PC-3 (cell line): Measurements from ENCODE around the gene MAU2. TPM values are rescaled to one million over a fixed set of nuclear protein-coding genes. Genes with fewer than 3 reads are reported as not detected.
"Not testable (repeated sequence)": the region's sequence is repeated elsewhere in the genome, so short reads cannot be mapped to it uniquely, and the experiment has no call there.

Source experiments
- ATAC-seq: fragments of 200-7000 bp; cut with Tn5 transposase; 2 replicates; pipeline ENCODE4 v1.9.1; 2020; ENCODE audit warnings: mild to moderate bottlenecking, moderate library complexity
- BruUV-seq: library from RNA; stranded (reverse); fragments of 400-500 nt; replicated peaks from 2 replicates; lab custom pipeline; 2021; lab: Mats Ljungman, UMichigan
- CTCF ChIA-PET: fragments of 300-600 bp; sonication (Branson Sonifier 250); formaldehyde crosslinking; loops from one replicate; lab custom pipeline; 2022; ENCODE audit warnings: antibody characterized with exemption; lab: Charles Lee
- POLR2A ChIA-PET: fragments of 300-600 bp; sonication (Branson Sonifier 250); formaldehyde crosslinking; loops from one replicate; lab custom pipeline; 2022; ENCODE audit warnings: antibody characterized with exemption; ENCODE audit not compliant: unreplicated experiment; lab: Charles Lee
- DNase-seq: peaks from one replicate; pipeline ENCODE4 v3.0.0-alpha.2; 2015
- H2AFZ ChIP-seq: fragments of 300-600 bp; sonication (generic); 2 replicates; pipeline ENCODE4 v1.6.0; 2016; ENCODE audit warnings: antibody characterized with exemption, low read length
- H3F3A ChIP-seq: fragments of 300-600 bp; sonication (generic); one replicate; pipeline ENCODE4 v1.6.0; 2017; ENCODE audit warnings: antibody characterized with exemption, low read length, control low read depth, mild to moderate bottlenecking; ENCODE audit not compliant: unreplicated experiment
- H3K27ac ChIP-seq: fragments of 300-600 bp; sonication (generic); 2 replicates; pipeline ENCODE4 v1.5.1; 2016; ENCODE audit warnings: mild to moderate bottlenecking, low read length
- H3K27me3 ChIP-seq: fragments of 300-600 bp; sonication (generic); 2 replicates; pipeline ENCODE4 v1.6.1; 2016; ENCODE audit warnings: low read length, mixed read lengths
- H3K36me3 ChIP-seq: fragments of 300-600 bp; sonication (generic); 2 replicates; pipeline ENCODE4 v1.6.1; 2016; ENCODE audit warnings: low read depth, mixed run types, low read length, mixed read lengths
- H3K4me1 ChIP-seq: fragments of 300-600 bp; sonication (generic); 2 replicates; pipeline ENCODE4 v1.5.1; 2016; ENCODE audit warnings: low read length; ENCODE audit not compliant: insufficient read depth
- H3K4me2 ChIP-seq: fragments of 300-600 bp; sonication (generic); 2 replicates; pipeline ENCODE4 v1.6.0; 2016; ENCODE audit warnings: low read length
- H3K4me3 ChIP-seq: fragments of 300-600 bp; sonication (generic); 2 replicates; pipeline ENCODE4 v1.5.1; 2016; ENCODE audit warnings: mild to moderate bottlenecking, low read length, mixed read lengths
- H3K79me2 ChIP-seq: fragments of 300-600 bp; sonication (generic); 2 replicates; pipeline ENCODE4 v1.6.1; 2017; ENCODE audit warnings: low read length, mixed read lengths
- H3K9ac ChIP-seq: fragments of 300-600 bp; sonication (generic); 2 replicates; pipeline ENCODE4 v1.6.0; 2016; ENCODE audit warnings: mild to moderate bottlenecking, low read length
- H3K9me2 ChIP-seq: fragments of 300-600 bp; sonication (generic); replicated peaks from 2 replicates; pipeline ENCODE4 v1.6.1; 2016; ENCODE audit warnings: mixed run types, low read length, mixed read lengths
- H3K9me3 ChIP-seq: fragments of 300-600 bp; sonication (generic); 2 replicates; pipeline ENCODE4 v1.6.1; 2016; ENCODE audit warnings: low read length, mixed read lengths
- H4K20me1 ChIP-seq: fragments of 300-600 bp; sonication (generic); 2 replicates; pipeline ENCODE4 v1.6.1; 2016; ENCODE audit warnings: low read length, mixed read lengths
- EZH2 ChIP-seq: fragments of 300-600 bp; sonication (generic); IDR thresholded peaks from one replicate; pipeline ENCODE4 v1.6.1; 2017; ENCODE audit warnings: antibody characterized with exemption, mild to moderate bottlenecking, low read length; ENCODE audit not compliant: unreplicated experiment
- EZH2phosphoT487 ChIP-seq: fragments of 300-600 bp; sonication (generic); IDR thresholded peaks from 2 replicates; pipeline ENCODE4 v1.6.1; 2018; ENCODE audit warnings: mild to moderate bottlenecking, antibody characterized with exemption, low read length, borderline replicate concordance
- intact Hi-C: fragments of 100-400 bp; cut with micrococcal nuclease; formaldehyde crosslinking; loops from 2 replicates; pipeline ENCODE4 v1.9.0; 2023
- total RNA-seq: library from RNA; depleted of rRNA; stranded (reverse); fragments of >200 nt; gene quantifications from 2 replicates; pipeline ENCODE4 v1.2.3, GENCODE V29; 2014
- TF ChIP-seq, protein P1 (sequence below): fragments of 300-600 bp; sonication (generic); conservative IDR thresholded peaks from 2 replicates; pipeline ENCODE4 v1.5.1; 2017; ENCODE audit warnings: antibody characterized with exemption, low read depth, mild to moderate bottlenecking, low read length

The MAU2 gene
- total RNA-seq, 1 experiment from 2014 or later: 32.6 TPM

DNA sequence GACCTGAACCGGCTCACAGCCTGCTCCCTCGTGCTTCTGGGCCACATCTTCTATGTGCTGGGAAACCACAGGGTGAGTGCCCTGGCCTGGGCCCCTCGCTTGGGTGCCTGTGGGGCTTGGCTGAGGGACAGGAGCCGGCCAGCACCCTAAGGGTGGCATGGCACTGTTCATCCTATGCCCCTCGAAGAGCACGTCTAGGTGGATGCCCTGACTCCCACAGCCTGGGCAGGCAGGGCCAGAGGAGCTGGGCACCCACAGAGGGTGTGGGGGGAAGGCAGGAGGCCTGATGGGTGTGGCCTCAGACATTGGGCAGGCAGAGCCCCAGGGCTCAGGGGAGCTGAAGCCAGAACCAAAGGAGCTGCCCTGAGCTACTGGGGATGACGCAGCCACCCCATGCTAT, 28.7 kb downstream of the MAU2 start:
- TF ChIP-seq, protein P1, sequence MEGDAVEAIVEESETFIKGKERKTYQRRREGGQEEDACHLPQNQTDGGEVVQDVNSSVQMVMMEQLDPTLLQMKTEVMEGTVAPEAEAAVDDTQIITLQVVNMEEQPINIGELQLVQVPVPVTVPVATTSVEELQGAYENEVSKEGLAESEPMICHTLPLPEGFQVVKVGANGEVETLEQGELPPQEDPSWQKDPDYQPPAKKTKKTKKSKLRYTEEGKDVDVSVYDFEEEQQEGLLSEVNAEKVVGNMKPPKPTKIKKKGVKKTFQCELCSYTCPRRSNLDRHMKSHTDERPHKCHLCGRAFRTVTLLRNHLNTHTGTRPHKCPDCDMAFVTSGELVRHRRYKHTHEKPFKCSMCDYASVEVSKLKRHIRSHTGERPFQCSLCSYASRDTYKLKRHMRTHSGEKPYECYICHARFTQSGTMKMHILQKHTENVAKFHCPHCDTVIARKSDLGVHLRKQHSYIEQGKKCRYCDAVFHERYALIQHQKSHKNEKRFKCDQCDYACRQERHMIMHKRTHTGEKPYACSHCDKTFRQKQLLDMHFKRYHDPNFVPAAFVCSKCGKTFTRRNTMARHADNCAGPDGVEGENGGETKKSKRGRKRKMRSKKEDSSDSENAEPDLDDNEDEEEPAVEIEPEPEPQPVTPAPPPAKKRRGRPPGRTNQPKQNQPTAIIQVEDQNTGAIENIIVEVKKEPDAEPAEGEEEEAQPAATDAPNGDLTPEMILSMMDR: no peak
- TF ChIP-seq EZH2 (no peak), EZH2phosphoT487 (no peak)
- Histone ChIP-seq H3K4me3 (no peak overlapping the region), H3K79me2 (no peaks in the 10 kb centered on the region), H3K4me1 (no peaks in the 10 kb centered on the region), H3K9me2 (no peaks in the 10 kb centered on the region), H3F3A (no peaks in the 10 kb centered on the region), H3K36me3 (peaks cover 26% of the 10 kb centered on the region; the same call in 1 of the 2 replicates), H3K9ac (no peak overlapping the region), H3K4me2 (no peak overlapping the region), H2AFZ (no peak overlapping the region), H3K9me3 (no peaks in the 10 kb centered on the region), H3K27ac (no peak overlapping the region), H4K20me1 (no peaks in the 10 kb centered on the region), H3K27me3 (no peaks in the 10 kb centered on the region)
- no TSS peak for BruUV-seq
- ATAC-seq (no peak), DNase-seq (no peak)
- ChIA-PET POLR2A (no interaction called here), CTCF (no interaction called here)
- intact Hi-C loops: no loop called here

DNA sequence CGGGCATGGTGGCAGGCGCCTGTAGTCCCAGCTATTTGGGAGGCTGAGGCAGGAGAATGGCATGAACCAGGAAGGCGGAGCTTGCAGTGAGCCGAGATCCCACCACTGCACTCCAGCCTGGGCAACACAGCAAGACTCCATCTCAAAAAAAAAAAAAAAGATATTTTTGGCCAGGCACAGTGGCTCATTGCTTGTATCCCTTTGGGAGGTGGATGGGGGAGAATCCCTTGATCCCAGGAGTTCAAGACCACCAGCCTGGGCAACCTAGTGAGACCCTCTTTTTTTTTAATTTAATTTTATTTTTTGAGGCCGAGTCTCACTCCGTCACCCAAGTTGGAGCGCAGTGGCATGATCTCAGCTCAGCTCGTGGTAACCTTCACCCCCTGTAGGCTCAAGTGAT, 30.1 kb downstream of the MAU2 start:
- ATAC-seq, H3K79me2 ChIP-seq, BruUV-seq, H3K27me3 ChIP-seq, H4K20me1 ChIP-seq, H3K9me3 ChIP-seq, H3K4me1 ChIP-seq, H3K27ac ChIP-seq, H3K4me3 ChIP-seq, DNase-seq, H2AFZ ChIP-seq, H3K9me2 ChIP-seq, CTCF ChIA-PET, POLR2A ChIA-PET, H3K9ac ChIP-seq, intact Hi-C loops, H3F3A ChIP-seq, H3K4me2 ChIP-seq: not testable (repeated sequence)
- peaks cover 18% of the 10 kb centered on the region; the same call in 1 of the 2 replicates for H3K36me3 ChIP-seq

DNA sequence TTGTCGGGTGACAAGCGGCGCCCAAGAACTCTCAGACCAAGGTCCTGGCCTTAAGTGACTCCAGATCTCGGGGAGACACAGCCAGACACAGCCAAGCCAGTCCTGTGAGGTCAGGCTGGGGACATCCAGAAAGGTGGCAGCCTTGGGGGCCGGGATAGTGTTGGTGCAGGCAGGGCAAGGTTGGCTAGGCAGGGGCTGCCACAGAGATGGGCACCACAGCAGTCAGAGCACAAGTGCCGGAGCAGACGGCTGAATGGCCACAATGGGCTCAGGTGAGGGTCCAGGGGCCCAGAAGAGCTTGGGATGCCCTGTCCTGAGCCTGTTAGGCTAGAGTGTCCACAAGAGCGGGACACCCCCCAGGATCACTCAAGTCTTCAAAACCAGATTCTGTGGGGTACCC, 32.2 kb downstream of the MAU2 start:
- ChIA-PET CTCF (no interaction called here), POLR2A (no interaction called here)
- no peak for TF ChIP-seq EZH2phosphoT487
- no peak for TF ChIP-seq EZH2
- TF ChIP-seq, protein P1: no peak
- ATAC-seq (no peak), DNase-seq (no peak)
- no peaks in the 10 kb centered on the region for H3K4me1 ChIP-seq
- no peaks in the 10 kb centered on the region for H3K79me2 ChIP-seq
- no peak overlapping the region for H3K4me2 ChIP-seq
- BruUV-seq: no TSS peak
- no peaks in the 10 kb centered on the region for H4K20me1 ChIP-seq
- H2AFZ ChIP-seq: no peak overlapping the region
- H3K27me3 ChIP-seq: no peaks in the 10 kb centered on the region
- H3K9me2 ChIP-seq: no peaks in the 10 kb centered on the region
- H3K27ac ChIP-seq: no peak overlapping the region
- no peak overlapping the region for H3K4me3 ChIP-seq
- intact Hi-C loops: no loop called here
- no peaks in the 10 kb centered on the region for H3F3A ChIP-seq
- H3K9me3 ChIP-seq: no peaks in the 10 kb centered on the region
- H3K9ac ChIP-seq: no peak overlapping the region
- peaks cover 7% of the 10 kb centered on the region; the same call in 1 of the 2 replicates for H3K36me3 ChIP-seq
